ENCODE measurements around the gene SLC24A3. TPM values are rescaled to one million over a fixed set of nuclear protein-coding genes. Genes with fewer than 3 reads are reported as not detected.

SLC24A3 gene
- total RNA-seq, 6 donors from 2014 or later: 6.3 to 10.8 (median 9.3) TPM

DNA sequence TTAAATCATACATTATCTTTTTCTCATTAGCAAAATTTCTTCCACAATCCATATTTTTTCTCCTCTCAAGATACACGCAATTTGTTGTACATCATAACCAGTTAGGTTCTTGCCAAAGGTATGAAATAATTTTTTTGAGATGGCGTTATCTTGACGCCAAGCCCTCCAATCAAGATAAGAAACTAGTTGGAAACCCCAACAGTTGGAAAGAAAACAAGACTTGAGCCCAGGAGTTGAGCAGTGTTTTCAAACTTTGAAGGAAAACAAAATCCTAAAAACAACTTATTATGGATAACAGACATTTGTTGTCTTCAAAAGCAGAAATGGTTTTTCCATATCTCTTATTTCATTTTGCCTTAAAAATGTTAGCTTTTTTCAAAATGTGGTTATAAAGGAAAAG lies 184.8 kb downstream of the SLC24A3 start:
- Histone ChIP-seq H3K4me1 (no peaks in the 10 kb centered on the region), H3K9me3 (peaks cover 0 to 8% (median 2%) of the 10 kb centered on the region in 4 donors), H3K27me3 (no peaks in the 10 kb centered on the region), H3K36me3 (no peaks in the 10 kb centered on the region), H3K27ac (no peak overlapping the region), H3K4me3 (no peak overlapping the region)
- no peak for ATAC-seq (ENCODE audit: low FRiP score in 2 of 2)
- no peak for DNase-seq
- TF ChIP-seq, protein P1, sequence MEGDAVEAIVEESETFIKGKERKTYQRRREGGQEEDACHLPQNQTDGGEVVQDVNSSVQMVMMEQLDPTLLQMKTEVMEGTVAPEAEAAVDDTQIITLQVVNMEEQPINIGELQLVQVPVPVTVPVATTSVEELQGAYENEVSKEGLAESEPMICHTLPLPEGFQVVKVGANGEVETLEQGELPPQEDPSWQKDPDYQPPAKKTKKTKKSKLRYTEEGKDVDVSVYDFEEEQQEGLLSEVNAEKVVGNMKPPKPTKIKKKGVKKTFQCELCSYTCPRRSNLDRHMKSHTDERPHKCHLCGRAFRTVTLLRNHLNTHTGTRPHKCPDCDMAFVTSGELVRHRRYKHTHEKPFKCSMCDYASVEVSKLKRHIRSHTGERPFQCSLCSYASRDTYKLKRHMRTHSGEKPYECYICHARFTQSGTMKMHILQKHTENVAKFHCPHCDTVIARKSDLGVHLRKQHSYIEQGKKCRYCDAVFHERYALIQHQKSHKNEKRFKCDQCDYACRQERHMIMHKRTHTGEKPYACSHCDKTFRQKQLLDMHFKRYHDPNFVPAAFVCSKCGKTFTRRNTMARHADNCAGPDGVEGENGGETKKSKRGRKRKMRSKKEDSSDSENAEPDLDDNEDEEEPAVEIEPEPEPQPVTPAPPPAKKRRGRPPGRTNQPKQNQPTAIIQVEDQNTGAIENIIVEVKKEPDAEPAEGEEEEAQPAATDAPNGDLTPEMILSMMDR (IDR thresholded peaks at IDR 0.05): no peak
- TF ChIP-seq POLR2A (IDR thresholded peaks at IDR 0.05) (no peak), EP300 (IDR thresholded peaks at IDR 0.05) (no peak), POLR2AphosphoS5 (IDR thresholded peaks at IDR 0.05) (no peak)
- WGBS, 2 donors: 59 to 63% methylated on average over 3 of the region's 3 CpGs

DNA sequence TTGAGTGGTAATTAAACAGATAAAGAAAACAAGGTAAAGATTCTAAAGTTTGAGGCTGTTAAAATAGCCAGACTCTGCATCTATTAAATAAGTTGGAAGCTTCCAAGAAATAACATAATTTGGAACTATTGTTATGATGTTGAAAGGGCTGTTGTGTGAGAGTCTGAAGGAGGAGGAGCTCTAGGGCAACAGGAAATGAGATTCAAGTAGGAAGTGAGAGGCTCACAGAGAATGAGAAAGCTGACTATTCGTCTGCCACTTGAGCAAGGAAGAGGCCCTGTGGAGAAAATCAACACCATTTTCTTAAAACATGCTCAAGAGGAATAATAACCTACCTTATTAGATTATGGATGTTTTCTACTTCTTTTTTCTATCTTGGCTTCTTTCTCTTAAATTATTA lies 185.2 kb downstream of the SLC24A3 start:
- WGBS, 2 donors: 8 to 18% methylated on average over 1 of the region's 1 CpG
- Histone ChIP-seq H3K36me3 (no peaks in the 10 kb centered on the region), H3K27me3 (no peaks in the 10 kb centered on the region), H3K27ac (no peak overlapping the region), H3K4me3 (no peak overlapping the region), H3K9me3 (peaks cover 0 to 8% (median 2%) of the 10 kb centered on the region in 4 donors), H3K4me1 (no peaks in the 10 kb centered on the region)
- DNase-seq: no peak
- TF ChIP-seq POLR2AphosphoS5 (IDR thresholded peaks at IDR 0.05) (no peak), POLR2A (IDR thresholded peaks at IDR 0.05) (no peak), EP300 (IDR thresholded peaks at IDR 0.05) (no peak)
- TF ChIP-seq, protein P1 (IDR thresholded peaks at IDR 0.05): no peak
- ATAC-seq (ENCODE audit: low FRiP score in 2 of 2): no peak

DNA sequence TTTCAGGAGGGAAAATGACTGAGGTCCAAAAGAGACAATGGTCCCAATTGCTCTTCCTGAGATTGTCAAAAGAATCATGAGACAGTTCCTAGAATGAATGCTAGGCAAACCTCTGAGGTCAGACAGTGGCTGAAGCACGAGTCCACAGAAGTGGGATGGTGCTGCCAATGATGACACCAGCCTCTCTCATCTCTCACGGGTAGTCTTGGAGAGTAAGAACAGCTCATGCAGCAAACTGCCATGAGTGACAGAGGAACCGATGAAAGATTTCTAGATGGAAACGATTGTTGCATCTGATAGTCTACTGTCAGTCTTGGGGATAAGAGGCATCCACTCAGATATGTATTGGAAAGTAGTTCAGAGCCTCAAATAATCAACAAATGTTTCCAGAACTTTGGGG lies 188.7 kb downstream of the SLC24A3 start:
- H3K27ac ChIP-seq: no peak overlapping the region
- H3K4me1 ChIP-seq: no peaks in the 10 kb centered on the region
- no peak for DNase-seq
- H3K36me3 ChIP-seq: no peaks in the 10 kb centered on the region
- TF ChIP-seq POLR2A (IDR thresholded peaks at IDR 0.05): no peak
- TF ChIP-seq POLR2AphosphoS5 (IDR thresholded peaks at IDR 0.05): no peak
- TF ChIP-seq, protein P1 (IDR thresholded peaks at IDR 0.05): no peak
- no peak for TF ChIP-seq EP300 (IDR thresholded peaks at IDR 0.05)
- H3K27me3 ChIP-seq: no peaks in the 10 kb centered on the region
- ATAC-seq (ENCODE audit: low FRiP score in 2 of 2): no peak
- H3K4me3 ChIP-seq: no peak overlapping the region
- peaks cover 0 to 8% (median 2%) of the 10 kb centered on the region in 4 donors for H3K9me3 ChIP-seq
- WGBS, 2 donors: 67 to 81% methylated on average over 4 of the region's 4 CpGs

DNA sequence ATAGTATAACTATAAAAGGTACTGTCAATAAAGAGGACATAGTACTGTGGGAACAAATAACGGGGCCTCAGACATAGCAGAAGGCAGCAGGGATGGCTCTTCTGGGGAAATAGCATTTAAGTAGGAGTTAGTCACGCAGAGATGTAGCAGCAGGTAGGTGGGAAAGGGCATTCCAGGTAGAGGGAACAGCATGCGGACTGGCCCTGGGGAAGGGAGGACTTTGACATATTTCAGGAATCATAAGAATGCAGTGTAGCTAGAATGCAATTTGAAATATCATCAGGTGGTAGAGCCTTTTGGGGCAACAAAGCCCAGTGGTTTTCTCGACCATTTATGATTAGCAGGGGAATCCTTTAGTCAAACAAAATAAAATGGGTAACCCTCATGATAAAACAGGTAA lies 191.1 kb downstream of the SLC24A3 start:
- WGBS, 2 donors: 82 to 90% methylated on average over 4 of the region's 4 CpGs
- Histone ChIP-seq H3K27me3 (no peaks in the 10 kb centered on the region), H3K36me3 (no peaks in the 10 kb centered on the region), H3K4me1 (peaks cover 0 to 4% (median 0%) of the 10 kb centered on the region in 4 donors), H3K27ac (no peak overlapping the region), H3K4me3 (no peak overlapping the region), H3K9me3 (peaks cover 0 to 3% (median 1%) of the 10 kb centered on the region in 4 donors)
- TF ChIP-seq POLR2A (IDR thresholded peaks at IDR 0.05): no peak
- no peak for TF ChIP-seq EP300 (IDR thresholded peaks at IDR 0.05)
- TF ChIP-seq, protein P1 (IDR thresholded peaks at IDR 0.05): no peak
- no peak for TF ChIP-seq POLR2AphosphoS5 (IDR thresholded peaks at IDR 0.05)
- no peak for ATAC-seq (ENCODE audit: low FRiP score in 2 of 2)
- no peak for DNase-seq

DNA sequence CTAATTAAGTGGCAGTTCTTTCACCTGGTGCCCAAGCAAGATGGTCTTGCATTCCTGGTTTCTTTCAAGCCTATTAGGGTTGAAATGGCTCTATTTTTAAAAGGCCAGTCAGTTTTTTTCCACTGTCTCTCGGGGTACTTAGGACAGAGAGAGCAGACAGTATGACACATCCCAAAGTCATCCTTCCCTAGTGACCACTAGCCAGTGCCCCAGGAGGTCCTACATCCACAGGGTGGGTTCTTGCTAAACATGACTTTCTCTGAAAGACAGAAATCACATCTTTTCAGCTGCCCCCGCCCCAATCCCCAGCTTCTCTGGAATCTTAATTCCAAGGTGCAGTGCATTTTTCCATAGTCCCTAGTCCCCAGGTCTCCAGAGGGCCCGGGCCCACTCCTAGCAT lies 192.4 kb downstream of the SLC24A3 start:
- Histone ChIP-seq H3K9me3 (no peaks in the 10 kb centered on the region), H3K27me3 (no peaks in the 10 kb centered on the region), H3K4me1 (peaks cover 0 to 4% (median 0%) of the 10 kb centered on the region in 4 donors), H3K36me3 (no peaks in the 10 kb centered on the region), H3K4me3 (no peak overlapping the region), H3K27ac (no peak overlapping the region)
- ATAC-seq (ENCODE audit: low FRiP score in 2 of 2) (no peak), DNase-seq (no peak)
- TF ChIP-seq EP300 (IDR thresholded peaks at IDR 0.05) (no peak), POLR2AphosphoS5 (IDR thresholded peaks at IDR 0.05) (no peak), POLR2A (IDR thresholded peaks at IDR 0.05) (no peak)
- TF ChIP-seq, protein P1 (IDR thresholded peaks at IDR 0.05): no peak
- 66 to 81% methylated on average over 3 of the region's 3 CpGs for WGBS, 2 donors

Data from upper lobe of left lung (tissue), 6 donors.